ENCODE measurements around the gene CPED1.

Gene CPED1

DNA sequence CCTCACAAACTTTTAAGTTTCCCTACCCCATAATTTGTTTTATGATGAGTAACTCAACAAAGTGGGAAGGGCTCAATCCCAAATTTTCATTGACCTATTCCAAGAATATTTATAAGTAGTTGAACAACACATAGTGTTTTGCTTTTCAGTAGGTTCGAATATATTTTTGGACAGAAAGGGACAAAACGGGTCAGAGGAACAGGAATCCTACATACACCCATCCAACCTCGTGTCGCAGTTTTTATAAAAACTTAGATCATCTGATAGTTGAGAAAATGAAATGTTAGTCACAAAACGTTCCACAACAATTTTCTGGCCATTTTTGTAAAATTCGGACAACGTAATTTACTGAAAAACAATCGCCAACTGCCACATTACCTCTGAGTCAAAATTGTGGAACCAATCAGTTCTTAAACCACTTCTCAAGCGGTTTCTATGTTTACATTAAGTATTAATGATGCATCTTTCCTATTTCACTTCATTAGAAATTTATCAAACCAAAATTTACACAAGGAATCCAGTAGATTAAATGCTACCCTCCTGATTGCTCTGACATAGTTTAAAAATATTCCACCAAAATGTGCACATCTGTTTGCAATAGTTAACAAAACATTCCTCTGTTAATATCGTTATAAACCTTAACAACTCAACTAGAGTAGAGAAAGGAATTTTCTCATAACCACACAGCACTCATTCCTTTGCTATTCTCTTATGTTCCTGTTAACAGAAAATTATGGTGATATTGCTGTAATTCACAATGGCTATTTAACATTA lies 346.6 kb downstream of the CPED1 start:
- no peak for DNase-seq

- DNase-seq = no peak
Observed at GRCh38 chr7:121336579-121336978, 348.1 kb downstream of the CPED1 start.

DNA sequence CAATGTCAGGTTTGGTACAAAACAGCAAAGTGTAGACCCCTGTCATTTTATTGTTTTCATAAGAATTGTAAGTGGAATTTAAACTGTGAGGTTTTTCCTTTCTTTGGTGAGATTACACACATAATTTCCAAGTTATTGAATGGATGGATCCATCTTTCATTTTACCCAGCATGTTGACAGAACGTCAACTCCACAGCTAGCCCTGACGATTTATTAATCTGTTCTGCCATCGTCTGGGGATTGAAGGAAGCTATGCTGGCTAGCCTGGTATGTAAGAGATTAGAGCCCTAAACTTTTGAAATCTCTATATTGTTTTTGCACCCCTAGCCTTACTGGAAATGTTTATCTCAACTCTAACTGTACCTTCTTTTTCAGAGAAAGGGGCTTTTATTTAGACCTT lies 348.9 kb downstream of the CPED1 start:
- DNase-seq = no peak

DNA sequence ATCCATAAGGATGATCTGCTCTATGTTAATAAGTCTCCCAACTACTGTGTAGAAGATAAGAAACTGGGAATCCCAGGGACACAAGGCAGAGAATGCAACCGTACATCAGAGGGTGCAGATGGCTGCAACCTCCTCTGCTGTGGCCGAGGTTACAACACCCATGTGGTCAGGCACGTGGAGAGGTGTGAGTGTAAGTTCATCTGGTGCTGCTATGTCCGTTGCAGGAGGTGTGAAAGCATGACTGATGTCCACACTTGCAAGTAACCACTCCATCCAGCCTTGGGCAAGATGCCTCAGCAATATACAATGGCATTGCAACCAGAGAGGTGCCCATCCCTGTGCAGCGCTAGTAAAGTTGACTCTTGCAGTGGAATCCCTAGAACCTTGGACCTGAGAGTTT lies 350.6 kb downstream of the CPED1 start:
- DNase-seq = no peak

GRCh38 chr7:121341933-121342332 lies 353.4 kb downstream of the CPED1 start:
- DNase-seq = no peak

- no peak for DNase-seq
Observed at GRCh38 chr7:121342631-121343030, 354.1 kb downstream of the CPED1 start.

- DNase-seq = no peak
Observed at GRCh38 chr7:121343302-121343701, 354.8 kb downstream of the CPED1 start.

GRCh38 chr7:121344093-121344492 lies 355.6 kb downstream of the CPED1 start:
- no peak for DNase-seq

GRCh38 chr7:121344497-121344896 lies 356.0 kb downstream of the CPED1 start:
- DNase-seq = no peak

Measured in CD4-positive, alpha-beta T cell treated with Interleukin-17A for 1 hour (primary cell).